Endothelial cell of umbilical vein (primary cell): ENCODE results near the gene PDXDC1. TPM values are rescaled to one million over a fixed set of nuclear protein-coding genes. Genes with fewer than 3 reads are reported as not detected.
"Not testable (repeated sequence)": the region's sequence is repeated elsewhere in the genome, so short reads cannot be mapped to it uniquely, and the experiment has no call there.

Experiments used
- BruUV-seq: library from RNA; stranded (reverse); fragments of 400-500 nt; replicated peaks from 2 replicates; lab custom pipeline; 2021; lab: Mats Ljungman, UMichigan
- CTCF ChIA-PET: fragments of 300-600, 350-600 bp; sonication (Branson Sonifier 250); formaldehyde crosslinking; loops from one replicate; lab custom pipeline; 2021; ENCODE audit warnings: antibody characterized with exemption, inconsistent platforms; lab: Charles Lee
- POLR2A ChIA-PET: fragments of 300-600, 350-600 bp; sonication (Branson Sonifier 250); formaldehyde crosslinking; loops from one replicate; lab custom pipeline; 2021; ENCODE audit warnings: antibody characterized with exemption, inconsistent platforms; lab: Charles Lee
- DNase-seq: peaks from one replicate; pipeline ENCODE4 v3.0.0-alpha.2; 2011; ENCODE audit warnings: low read depth, low spot score
- FAIRE-seq: peaks from 2 replicates; lab custom pipeline; 2011; peaks lifted over from hg19 to GRCh38; lab: Jason Lieb, UNC
- H2AFZ ChIP-seq: 2 replicates; pipeline ENCODE4 v1.6.0; 2012; ENCODE audit warnings: low read depth, low read length, control low read depth, inconsistent platforms
- H3K27ac ChIP-seq: 2 replicates; pipeline ENCODE4 v1.5.1; 2011; ENCODE audit warnings: low read depth, mild to moderate bottlenecking, control low read depth, low read length, moderate library complexity; ENCODE audit not compliant: insufficient read depth
- H3K27me3 ChIP-seq, 2 experiments: 2 replicates each; pipeline versions ENCODE4 v1.6.0 to v1.6.1; 2011; ENCODE audit warnings: low read length in 2 of 2, mixed read lengths in 1 of 2; ENCODE audit not compliant: control insufficient read depth in 2 of 2, insufficient read depth in 2 of 2
- H3K36me3 ChIP-seq, 2 experiments: 2 replicates in 1 of 2; 3 replicates in 1 of 2; pipeline ENCODE4 v1.5.1; 2011; ENCODE audit warnings: low read length in 2 of 2, mild to moderate bottlenecking in 1 of 2, moderate library complexity in 1 of 2; ENCODE audit not compliant: control insufficient read depth in 2 of 2, insufficient read depth in 2 of 2; ENCODE audit errors: extremely low read depth in 1 of 2
- H3K4me1 ChIP-seq: 3 replicates; pipeline ENCODE4 v1.5.1; 2011; ENCODE audit warnings: mild to moderate bottlenecking, low read length; ENCODE audit not compliant: control insufficient read depth, insufficient read depth; ENCODE audit errors: extremely low read depth
- H3K4me2 ChIP-seq: 2 replicates; pipeline ENCODE4 v1.6.1; 2011; ENCODE audit warnings: low read length, control low read depth, mixed read lengths; ENCODE audit not compliant: insufficient read depth
- H3K4me3 ChIP-seq, 3 experiments: fragments of 200-600 bp in 1 of 3; sonication (generic), shearing (Covaris generic) in 1 of 3; replicated peaks in 1 of 3; 2 replicates each; pipeline ENCODE4 v1.5.1; 2011 to 2016; ENCODE audit warnings: control low read depth in 3 of 3, low read length in 3 of 3, mild to moderate bottlenecking in 2 of 3, inconsistent platforms in 1 of 3, low read depth in 1 of 3, moderate library complexity in 1 of 3; ENCODE audit not compliant: insufficient read depth in 1 of 3
- H3K79me2 ChIP-seq: 2 replicates; pipeline ENCODE4 v1.6.0; 2012; ENCODE audit warnings: low read length, inconsistent platforms; ENCODE audit not compliant: control insufficient read depth, insufficient read depth
- H3K9ac ChIP-seq: replicated peaks from 2 replicates; pipeline ENCODE3; 2011; ENCODE audit warnings: low read length, control low read depth; ENCODE audit not compliant: insufficient read depth; ENCODE audit errors: extremely low read depth
- H3K9me1 ChIP-seq: replicated peaks from 3 replicates; pipeline ENCODE4 v1.6.0; 2011; ENCODE audit warnings: mild to moderate bottlenecking, low read length; ENCODE audit not compliant: control insufficient read depth, insufficient read depth; ENCODE audit errors: extremely low read depth
- H3K9me3 ChIP-seq: replicated peaks from 2 replicates; pipeline ENCODE4 v1.5.1; 2012; ENCODE audit warnings: low read length, inconsistent platforms; ENCODE audit not compliant: control insufficient read depth, insufficient read depth
- H4K20me1 ChIP-seq: replicated peaks from 2 replicates; pipeline ENCODE3; 2011; ENCODE audit warnings: mild to moderate bottlenecking, low read length; ENCODE audit not compliant: control insufficient read depth, insufficient read depth; ENCODE audit errors: extremely low read depth
- EZH2 ChIP-seq: IDR thresholded peaks from 2 replicates; pipeline ENCODE4 v1.6.1; 2012; ENCODE audit warnings: borderline replicate concordance, low read depth, mild to moderate bottlenecking, moderate library complexity, low read length, inconsistent platforms; ENCODE audit not compliant: severe bottlenecking
- FOS ChIP-seq: IDR thresholded peaks from 2 replicates; pipeline ENCODE4 v1.6.1; 2011; ENCODE audit warnings: mild to moderate bottlenecking, low read length, moderate library complexity, borderline replicate concordance; ENCODE audit not compliant: insufficient read depth
- GATA2 ChIP-seq: IDR thresholded peaks from 2 replicates; pipeline ENCODE4 v1.7.0; 2011; ENCODE audit warnings: low read depth, mild to moderate bottlenecking, moderate library complexity, mixed read lengths, low read length; ENCODE audit not compliant: insufficient read length, insufficient read depth
- JUN ChIP-seq: IDR thresholded peaks from 2 replicates; pipeline ENCODE4 v1.6.1; 2011; ENCODE audit warnings: borderline replicate concordance, low read depth; ENCODE audit not compliant: insufficient read length, insufficient read depth
- MYC ChIP-seq: IDR thresholded peaks from one replicate; pipeline ENCODE4 v1.6.1; 2011; ENCODE audit warnings: mild to moderate bottlenecking, low read depth, low read length
- POLR2A ChIP-seq: IDR thresholded peaks from 2 replicates; pipeline ENCODE4 v1.6.1; 2012; ENCODE audit warnings: low read depth, mild to moderate bottlenecking, control low read depth, low read length
- POLR2AphosphoS5 ChIP-seq: IDR thresholded peaks from 2 replicates; pipeline ENCODE4 v1.6.1; 2012; ENCODE audit warnings: low read depth, mild to moderate bottlenecking, control low read depth, low read length, moderate library complexity; ENCODE audit not compliant: insufficient read depth
- dilution Hi-C: fragments of 300-500 bp; cut with MboI; formaldehyde crosslinking; loops from one replicate; pipeline ENCODE4 v1.15.0; 2019; ENCODE audit warnings: low sequenced_read_pairs; ENCODE audit not compliant: extremely low pct_ligation_motif_present
- intact Hi-C: fragments of 100-400 bp; cut with micrococcal nuclease; formaldehyde crosslinking; loops from one replicate; pipeline ENCODE4 v1.10.0; 2022
- polyA plus RNA-seq, 4 experiments: library from polyadenylated mRNA; depleted of rRNA in 3 of 4; stranded (reverse) in 3 of 4; unstranded in 1 of 4; fragments of >200 nt; gene quantifications; 2 replicates each; pipeline versions ENCODE4 v1.2.1 to v1.2.3, GENCODE V29; 2011 to 2012; ENCODE audit warnings: missing spikeins in 1 of 4
- total RNA-seq: library from RNA; stranded (reverse); gene quantifications from 2 replicates; pipeline ENCODE4 v1.2.3, GENCODE V29; 2021
- TF ChIP-seq, protein P1 (sequence below), 2 donors: IDR thresholded peaks; 1 replicate in 1 of 2; 2 replicates in 1 of 2; pipeline ENCODE4 v1.5.1; 2011; ENCODE audit warnings: low read length in 2 of 2, mild to moderate bottlenecking in 2 of 2, moderate library complexity in 2 of 2, control low read depth in 1 of 2, inconsistent platforms in 1 of 2, low read depth in 1 of 2; ENCODE audit not compliant: insufficient read depth in 1 of 2; ENCODE audit errors: extremely low read depth in 1 of 2
- TF ChIP-seq, protein P2 (sequence below): IDR thresholded peaks from 2 replicates; pipeline ENCODE4 v1.6.1; 2011; ENCODE audit not compliant: insufficient read depth, insufficient read length

The PDXDC1 gene
- total and polyA plus RNA-seq, 2 donors (not counting 3 experiments of a cell fraction or from before 2014, with no cell fraction given), result 44.6 to 78.9 TPM

DNA sequence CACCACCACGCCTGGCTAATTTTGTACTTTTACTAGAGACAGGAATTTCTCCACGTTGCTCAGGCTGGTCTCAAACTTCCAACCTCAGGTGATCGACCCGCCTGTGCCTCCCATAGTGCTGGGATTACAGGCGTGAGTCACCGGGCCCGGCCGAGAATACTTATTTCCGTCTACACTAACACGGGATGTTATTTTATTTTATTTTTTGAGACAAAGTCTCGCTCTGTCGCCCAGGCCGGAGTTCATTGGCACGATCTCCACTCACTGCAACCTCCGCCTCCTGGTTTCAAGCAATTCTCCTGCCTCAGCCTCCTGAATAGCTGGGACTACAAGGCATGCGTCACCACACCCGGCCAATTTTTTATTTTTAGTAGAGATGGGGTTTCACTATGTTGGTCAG, 9.5 kb upstream of the PDXDC1 start:
- Histone ChIP-seq H4K20me1 (no peaks in the 10 kb centered on the region), H3K9ac (no peak overlapping the region), H3K36me3 (no peaks in the 10 kb centered on the region), H3K4me1 (no peaks in the 10 kb centered on the region), H3K79me2 (no peaks in the 10 kb centered on the region), H3K4me2 (no peak overlapping the region), H3K27ac (no peak overlapping the region), H3K9me1 (no peaks in the 10 kb centered on the region), H2AFZ (no peak overlapping the region), H3K4me3 (no peak overlapping the region), H3K27me3 (peaks cover 5 to 9% of the 10 kb centered on the region in 2 experiments), H3K9me3 (no peaks in the 10 kb centered on the region)
- DNase-seq, result no peak
- dilution Hi-C loops (no loop called here), intact Hi-C loops (no loop called here)
- ChIA-PET CTCF (no interaction called here), POLR2A (no interaction called here)
- no peak for FAIRE-seq
- TF ChIP-seq EZH2 (no peak), JUN (no peak), POLR2A (no peak), FOS (no peak), POLR2AphosphoS5 (no peak), MYC (no peak), GATA2 (no peak)
- TF ChIP-seq, protein P1, sequence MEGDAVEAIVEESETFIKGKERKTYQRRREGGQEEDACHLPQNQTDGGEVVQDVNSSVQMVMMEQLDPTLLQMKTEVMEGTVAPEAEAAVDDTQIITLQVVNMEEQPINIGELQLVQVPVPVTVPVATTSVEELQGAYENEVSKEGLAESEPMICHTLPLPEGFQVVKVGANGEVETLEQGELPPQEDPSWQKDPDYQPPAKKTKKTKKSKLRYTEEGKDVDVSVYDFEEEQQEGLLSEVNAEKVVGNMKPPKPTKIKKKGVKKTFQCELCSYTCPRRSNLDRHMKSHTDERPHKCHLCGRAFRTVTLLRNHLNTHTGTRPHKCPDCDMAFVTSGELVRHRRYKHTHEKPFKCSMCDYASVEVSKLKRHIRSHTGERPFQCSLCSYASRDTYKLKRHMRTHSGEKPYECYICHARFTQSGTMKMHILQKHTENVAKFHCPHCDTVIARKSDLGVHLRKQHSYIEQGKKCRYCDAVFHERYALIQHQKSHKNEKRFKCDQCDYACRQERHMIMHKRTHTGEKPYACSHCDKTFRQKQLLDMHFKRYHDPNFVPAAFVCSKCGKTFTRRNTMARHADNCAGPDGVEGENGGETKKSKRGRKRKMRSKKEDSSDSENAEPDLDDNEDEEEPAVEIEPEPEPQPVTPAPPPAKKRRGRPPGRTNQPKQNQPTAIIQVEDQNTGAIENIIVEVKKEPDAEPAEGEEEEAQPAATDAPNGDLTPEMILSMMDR (IDR thresholded peaks at IDR 0.05; ENCODE audit: extremely low read depth in 1 of 2, insufficient read depth in 1 of 2, low read depth in 1 of 2, low read length in 2 of 2), result no peak
- TF ChIP-seq, protein P2, sequence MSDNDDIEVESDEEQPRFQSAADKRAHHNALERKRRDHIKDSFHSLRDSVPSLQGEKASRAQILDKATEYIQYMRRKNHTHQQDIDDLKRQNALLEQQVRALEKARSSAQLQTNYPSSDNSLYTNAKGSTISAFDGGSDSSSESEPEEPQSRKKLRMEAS, result no peak
- BruUV-seq, result no TSS peak

DNA sequence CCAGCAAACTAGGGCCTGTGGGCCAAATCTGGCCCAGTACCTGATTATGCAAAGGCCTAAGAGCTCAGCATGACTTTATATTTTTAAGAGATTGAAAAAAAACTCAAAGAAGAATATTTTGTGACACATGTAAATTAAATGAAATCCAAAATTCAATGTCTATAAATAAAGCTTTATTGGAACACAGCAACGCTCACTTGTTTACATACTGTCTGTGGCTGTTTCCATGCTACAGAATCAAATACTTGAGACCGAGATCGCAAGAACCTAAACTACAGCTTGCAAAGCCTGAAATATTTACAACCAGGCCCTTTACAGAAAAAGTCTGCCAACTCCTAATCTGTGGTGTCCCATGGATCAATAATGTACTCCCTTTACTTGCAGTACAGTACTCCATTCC, 5.0 kb upstream of the PDXDC1 start:
- FAIRE-seq, BruUV-seq: not testable (repeated sequence)
- CTCF ChIA-PET, result interaction anchor here (1.1 kb wide), 1 partner anchor 16 kb away, joined by 3 read pairs; no protein-coding TSS in a partner anchor

DNA sequence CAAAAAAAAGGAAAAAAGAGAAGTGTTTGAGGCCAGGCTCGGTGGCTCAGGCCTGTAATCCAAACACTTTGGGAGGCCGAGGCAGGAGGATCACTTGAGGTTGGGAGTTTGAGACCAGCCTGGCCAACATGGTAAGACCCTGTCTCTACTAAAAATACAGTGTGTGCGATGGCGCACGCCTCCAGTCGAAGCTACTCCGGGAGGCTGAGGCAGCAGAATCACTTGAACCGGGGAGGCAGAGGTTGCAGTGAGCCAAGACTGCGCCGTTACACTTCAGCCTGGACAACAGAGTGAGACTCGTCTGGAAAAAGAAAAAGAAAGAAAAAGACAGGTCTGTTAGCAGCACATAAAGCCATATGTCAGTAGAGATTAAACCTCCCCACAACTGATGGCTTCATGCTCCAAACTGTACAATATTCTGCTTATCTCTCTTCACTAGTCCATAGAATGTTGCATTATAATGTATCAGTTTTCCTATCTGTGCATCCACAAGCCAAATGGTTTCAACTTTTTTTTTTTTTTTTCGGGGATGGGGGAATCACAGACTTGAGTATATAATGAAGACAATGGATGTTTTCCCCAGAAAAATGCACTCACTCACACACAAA, 3.1 kb upstream of the PDXDC1 start:
- H3K36me3 ChIP-seq, H2AFZ ChIP-seq, H3K9me3 ChIP-seq, H3K4me1 ChIP-seq, H3K4me2 ChIP-seq, H3K27me3 ChIP-seq, H3K9me1 ChIP-seq, FAIRE-seq, CTCF ChIA-PET, BruUV-seq, H3K4me3 ChIP-seq, H3K27ac ChIP-seq, H3K9ac ChIP-seq, DNase-seq, dilution Hi-C loops, H4K20me1 ChIP-seq: not testable (repeated sequence)
- H3K79me2 ChIP-seq, result peaks cover 11% of the 10 kb centered on the region
- POLR2A ChIA-PET, result interaction anchor here (0.7 kb wide), 1 partner anchor 75 kb away, joined by 4 read pairs; no protein-coding TSS in a partner anchor
- intact Hi-C loops, result loop anchor here (5.0 to 10.0 kb wide), 2 partner anchors 41 to 83 kb away; partner anchors contain the start of gene NTAN1

More for the DNA sequence above, 5.0 kb upstream of the PDXDC1 start:
- H3K9me3 ChIP-seq, DNase-seq, H3K9me1 ChIP-seq, H3K79me2 ChIP-seq, H3K9ac ChIP-seq, H4K20me1 ChIP-seq, H3K36me3 ChIP-seq, H3K4me1 ChIP-seq, dilution Hi-C loops, H3K4me3 ChIP-seq, H3K4me2 ChIP-seq, H3K27ac ChIP-seq, POLR2A ChIA-PET, H2AFZ ChIP-seq, H3K27me3 ChIP-seq: not testable (repeated sequence)
- intact Hi-C loops, result loop anchor here (5.0 to 10.0 kb wide), 2 partner anchors 43 to 85 kb away; partner anchors contain the start of gene NTAN1
